ENCODE results near the gene GSC2. TPM values are rescaled to one million over a fixed set of nuclear protein-coding genes. Genes with fewer than 3 reads are reported as not detected.
A peak's percentile ranks its signal among the peaks of the same experiment; 100 is the strongest.

The GSC2 gene
- total and polyA plus RNA-seq, 9 of the 15 experiments (the other 6 are each of a cell fraction or from before 2014, with no cell fraction given): not detected

DNA sequence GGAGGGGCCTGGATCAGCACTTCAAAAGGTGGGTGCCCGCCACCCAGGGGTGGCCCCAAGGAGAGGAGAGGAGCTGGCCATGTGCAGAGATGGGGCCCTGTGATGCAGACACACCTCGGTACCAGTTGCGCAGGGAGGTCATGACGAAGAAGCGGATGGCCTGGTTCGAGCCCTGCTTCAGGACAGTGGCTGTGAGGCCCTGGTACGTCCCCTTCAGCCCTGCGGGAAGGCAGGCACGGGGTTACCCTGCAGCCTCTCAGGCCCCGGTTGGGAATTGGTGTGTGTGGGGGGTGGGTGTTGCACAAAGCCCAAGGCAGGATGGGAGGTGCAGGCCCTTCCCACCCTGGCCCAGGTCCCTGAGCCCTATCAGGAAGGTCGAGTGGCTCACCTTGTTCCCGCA lies 26.6 kb upstream of the GSC2 start (continued):
- TF ChIP-seq, protein P1, sequence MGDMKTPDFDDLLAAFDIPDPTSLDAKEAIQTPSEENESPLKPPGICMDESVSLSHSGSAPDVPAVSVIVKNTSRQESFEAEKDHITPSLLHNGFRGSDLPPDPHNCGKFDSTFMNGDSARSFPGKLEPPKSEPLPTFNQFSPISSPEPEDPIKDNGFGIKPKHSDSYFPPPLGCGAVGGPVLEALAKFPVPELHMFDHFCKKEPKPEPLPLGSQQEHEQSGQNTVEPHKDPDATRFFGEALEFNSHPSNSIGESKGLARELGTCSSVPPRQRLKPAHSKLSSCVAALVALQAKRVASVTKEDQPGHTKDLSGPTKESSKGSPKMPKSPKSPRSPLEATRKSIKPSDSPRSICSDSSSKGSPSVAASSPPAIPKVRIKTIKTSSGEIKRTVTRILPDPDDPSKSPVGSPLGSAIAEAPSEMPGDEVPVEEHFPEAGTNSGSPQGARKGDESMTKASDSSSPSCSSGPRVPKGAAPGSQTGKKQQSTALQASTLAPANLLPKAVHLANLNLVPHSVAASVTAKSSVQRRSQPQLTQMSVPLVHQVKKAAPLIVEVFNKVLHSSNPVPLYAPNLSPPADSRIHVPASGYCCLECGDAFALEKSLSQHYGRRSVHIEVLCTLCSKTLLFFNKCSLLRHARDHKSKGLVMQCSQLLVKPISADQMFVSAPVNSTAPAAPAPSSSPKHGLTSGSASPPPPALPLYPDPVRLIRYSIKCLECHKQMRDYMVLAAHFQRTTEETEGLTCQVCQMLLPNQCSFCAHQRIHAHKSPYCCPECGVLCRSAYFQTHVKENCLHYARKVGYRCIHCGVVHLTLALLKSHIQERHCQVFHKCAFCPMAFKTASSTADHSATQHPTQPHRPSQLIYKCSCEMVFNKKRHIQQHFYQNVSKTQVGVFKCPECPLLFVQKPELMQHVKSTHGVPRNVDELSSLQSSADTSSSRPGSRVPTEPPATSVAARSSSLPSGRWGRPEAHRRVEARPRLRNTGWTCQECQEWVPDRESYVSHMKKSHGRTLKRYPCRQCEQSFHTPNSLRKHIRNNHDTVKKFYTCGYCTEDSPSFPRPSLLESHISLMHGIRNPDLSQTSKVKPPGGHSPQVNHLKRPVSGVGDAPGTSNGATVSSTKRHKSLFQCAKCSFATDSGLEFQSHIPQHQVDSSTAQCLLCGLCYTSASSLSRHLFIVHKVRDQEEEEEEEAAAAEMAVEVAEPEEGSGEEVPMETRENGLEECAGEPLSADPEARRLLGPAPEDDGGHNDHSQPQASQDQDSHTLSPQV (IDR thresholded peaks at IDR 0.05): no peak
- TF ChIP-seq STAT5A (IDR thresholded peaks at IDR 0.05; ENCODE audit: borderline replicate concordance, low read length) (no peak), BHLHE40 (IDR thresholded peaks at IDR 0.05; ENCODE audit: low read length) (no peak), SMARCC2 (IDR thresholded peaks at IDR 0.05; ENCODE audit: low read depth) (no peak), MYNN (IDR thresholded peaks at IDR 0.05) (no peak), MYNN (CRISPR knock-in tag; IDR thresholded peaks at IDR 0.05) (no peak), ZSCAN32 (CRISPR knock-in tag; IDR thresholded peaks at IDR 0.05) (no peak), ZNF124 (CRISPR knock-in tag; IDR thresholded peaks at IDR 0.05) (no peak), ZNF583 (CRISPR knock-in tag; IDR thresholded peaks at IDR 0.05) (0 out of 2 replicates have a peak, but pooled peaks have one; percentile 44), SMARCE1 (IDR thresholded peaks at IDR 0.05) (no peak), GABPB2 (CRISPR knock-in tag; conservative IDR thresholded peaks at IDR 0.05) (peak; percentile 65; the same call in 1 of the 2 replicates), ETV1 (tag; conservative IDR thresholded peaks at IDR 0.05; ENCODE audit: low read depth) (no peak), ZNF263 (CRISPR knock-in tag; IDR thresholded peaks at IDR 0.05; ENCODE audit: borderline replicate concordance) (no peak), SREBF1 (IDR thresholded peaks at IDR 0.05; ENCODE audit: borderline replicate concordance, low read depth, low read length) (no peak), PHB2 (IDR thresholded peaks at IDR 0.05; ENCODE audit: low read depth) (no peak), MYC (IDR thresholded peaks at IDR 0.05; ENCODE audit: low read depth, low read length) (no peak), MYC (CRISPR knock-in tag; IDR thresholded peaks at IDR 0.05; ENCODE audit: borderline replicate concordance, low read depth) (peak; percentile 44; the same call in 1 of the 2 replicates), TSC22D4 (tag; IDR thresholded peaks at IDR 0.05) (no peak), ZFPM2 (CRISPR knock-in tag; IDR thresholded peaks at IDR 0.05) (no peak), MEIS2 (IDR thresholded peaks at IDR 0.05; ENCODE audit: partially characterized antibody) (no peak)
- TF ChIP-seq, protein P2, sequence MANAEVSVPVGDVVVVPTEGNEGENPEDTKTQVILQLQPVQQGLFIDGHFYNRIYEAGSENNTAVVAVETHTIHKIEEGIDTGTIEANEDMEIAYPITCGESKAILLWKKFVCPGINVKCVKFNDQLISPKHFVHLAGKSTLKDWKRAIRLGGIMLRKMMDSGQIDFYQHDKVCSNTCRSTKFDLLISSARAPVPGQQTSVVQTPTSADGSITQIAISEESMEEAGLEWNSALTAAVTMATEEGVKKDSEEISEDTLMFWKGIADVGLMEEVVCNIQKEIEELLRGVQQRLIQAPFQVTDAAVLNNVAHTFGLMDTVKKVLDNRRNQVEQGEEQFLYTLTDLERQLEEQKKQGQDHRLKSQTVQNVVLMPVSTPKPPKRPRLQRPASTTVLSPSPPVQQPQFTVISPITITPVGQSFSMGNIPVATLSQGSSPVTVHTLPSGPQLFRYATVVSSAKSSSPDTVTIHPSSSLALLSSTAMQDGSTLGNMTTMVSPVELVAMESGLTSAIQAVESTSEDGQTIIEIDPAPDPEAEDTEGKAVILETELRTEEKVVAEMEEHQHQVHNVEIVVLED (CRISPR knock-in tag; IDR thresholded peaks at IDR 0.05): no peak
- TF ChIP-seq, protein P3, sequence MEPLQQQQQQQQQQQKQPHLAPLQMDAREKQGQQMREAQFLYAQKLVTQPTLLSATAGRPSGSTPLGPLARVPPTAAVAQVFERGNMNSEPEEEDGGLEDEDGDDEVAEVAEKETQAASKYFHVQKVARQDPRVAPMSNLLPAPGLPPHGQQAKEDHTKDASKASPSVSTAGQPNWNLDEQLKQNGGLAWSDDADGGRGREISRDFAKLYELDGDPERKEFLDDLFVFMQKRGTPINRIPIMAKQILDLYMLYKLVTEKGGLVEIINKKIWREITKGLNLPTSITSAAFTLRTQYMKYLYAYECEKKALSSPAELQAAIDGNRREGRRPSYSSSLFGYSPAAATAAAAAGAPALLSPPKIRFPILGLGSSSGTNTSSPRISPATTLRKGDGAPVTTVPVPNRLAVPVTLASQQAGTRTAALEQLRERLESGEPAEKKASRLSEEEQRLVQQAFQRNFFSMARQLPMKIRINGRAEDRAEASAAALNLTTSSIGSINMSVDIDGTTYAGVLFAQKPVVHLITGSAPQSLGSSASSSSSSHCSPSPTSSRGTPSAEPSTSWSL (CRISPR knock-in tag; IDR thresholded peaks at IDR 0.05; ENCODE audit: borderline replicate concordance): peak; percentile 92; the same call in 1 of the 2 replicates
- TF ChIP-seq, protein P4, sequence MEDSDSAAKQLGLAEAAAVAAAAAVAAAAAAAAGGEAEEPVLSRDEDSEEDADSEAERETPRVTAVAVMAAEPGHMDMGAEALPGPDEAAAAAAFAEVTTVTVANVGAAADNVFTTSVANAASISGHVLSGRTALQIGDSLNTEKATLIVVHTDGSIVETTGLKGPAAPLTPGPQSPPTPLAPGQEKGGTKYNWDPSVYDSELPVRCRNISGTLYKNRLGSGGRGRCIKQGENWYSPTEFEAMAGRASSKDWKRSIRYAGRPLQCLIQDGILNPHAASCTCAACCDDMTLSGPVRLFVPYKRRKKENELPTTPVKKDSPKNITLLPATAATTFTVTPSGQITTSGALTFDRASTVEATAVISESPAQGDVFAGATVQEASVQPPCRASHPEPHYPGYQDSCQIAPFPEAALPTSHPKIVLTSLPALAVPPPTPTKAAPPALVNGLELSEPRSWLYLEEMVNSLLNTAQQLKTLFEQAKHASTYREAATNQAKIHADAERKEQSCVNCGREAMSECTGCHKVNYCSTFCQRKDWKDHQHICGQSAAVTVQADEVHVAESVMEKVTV (CRISPR knock-in tag; IDR thresholded peaks at IDR 0.05): no peak

Measured in K562 (cell line).